ENCODE results near the gene CNIH3. TPM values are rescaled to one million over a fixed set of nuclear protein-coding genes. Genes with fewer than 3 reads are reported as not detected.

The CNIH3 gene
- total and polyA plus RNA-seq, 8 donors, result 0.45 to 18.7 (median 3.1) TPM; not detected in 1

- H3K4me1 ChIP-seq, result no peaks in the 10 kb centered on the region
- TF ChIP-seq POLR2A (IDR thresholded peaks at IDR 0.05), result no peak
- no peak for TF ChIP-seq EP300 (IDR thresholded peaks at IDR 0.05)
- TF ChIP-seq POLR2AphosphoS5 (IDR thresholded peaks at IDR 0.05), result no peak
- TF ChIP-seq CTCF (IDR thresholded peaks at IDR 0.05), result no peak
- H3K4me3 ChIP-seq, result no peak overlapping the region
- DNase-seq, result no peak
- H3K27me3 ChIP-seq, result no peaks in the 10 kb centered on the region
- WGBS, 5 donors, result 67 to 77% (median 71%) methylated on average over 3 of the region's 3 CpGs
- no peak overlapping the region for H3K27ac ChIP-seq
- H3K36me3 ChIP-seq, result no peaks in the 10 kb centered on the region
- H3K9me3 ChIP-seq, result no peaks in the 10 kb centered on the region
- intact Hi-C loops (cut with DNase I; ENCODE audit: low total_unique reads), result no loop called here
Observed at GRCh38 chr1:224665016-224665415, 48.9 kb downstream of the CNIH3 start.

GRCh38 chr1:224666078-224666477, 50.0 kb downstream of the CNIH3 start:
- no peaks in the 10 kb centered on the region for H3K9me3 ChIP-seq
- H3K36me3 ChIP-seq, result no peaks in the 10 kb centered on the region
- TF ChIP-seq CTCF (IDR thresholded peaks at IDR 0.05), result no peak
- no peak for TF ChIP-seq EP300 (IDR thresholded peaks at IDR 0.05)
- no peak for TF ChIP-seq POLR2AphosphoS5 (IDR thresholded peaks at IDR 0.05)
- TF ChIP-seq POLR2A (IDR thresholded peaks at IDR 0.05), result no peak
- no peak overlapping the region for H3K4me3 ChIP-seq
- no peaks in the 10 kb centered on the region for H3K27me3 ChIP-seq
- intact Hi-C loops (cut with DNase I; ENCODE audit: low total_unique reads), result no loop called here
- no peaks in the 10 kb centered on the region for H3K4me1 ChIP-seq
- no peak overlapping the region for H3K27ac ChIP-seq
- DNase-seq, result no peak

GRCh38 chr1:224666913-224667312, 50.8 kb downstream of the CNIH3 start:
- Histone ChIP-seq H3K4me3 (no peak overlapping the region), H3K9me3 (no peaks in the 10 kb centered on the region), H3K27me3 (no peaks in the 10 kb centered on the region), H3K4me1 (no peaks in the 10 kb centered on the region), H3K27ac (no peak overlapping the region), H3K36me3 (no peaks in the 10 kb centered on the region)
- intact Hi-C loops (cut with DNase I; ENCODE audit: low total_unique reads), result no loop called here
- 64 to 75% (median 74%) methylated on average over 2 of the region's 2 CpGs for WGBS, 5 donors
- TF ChIP-seq CTCF (IDR thresholded peaks at IDR 0.05) (no peak), POLR2AphosphoS5 (IDR thresholded peaks at IDR 0.05) (no peak)
- no peak for DNase-seq

GRCh38 chr1:224668984-224669383, 52.9 kb downstream of the CNIH3 start:
- TF ChIP-seq POLR2AphosphoS5 (IDR thresholded peaks at IDR 0.05) (no peak), POLR2A (IDR thresholded peaks at IDR 0.05) (no peak), CTCF (IDR thresholded peaks at IDR 0.05) (no peak), EP300 (IDR thresholded peaks at IDR 0.05) (no peak)
- H3K27me3 ChIP-seq, result no peaks in the 10 kb centered on the region
- no peaks in the 10 kb centered on the region for H3K36me3 ChIP-seq
- 38 to 69% (median 42%) methylated on average over 3 of the region's 3 CpGs for WGBS, 5 donors
- no peaks in the 10 kb centered on the region for H3K4me1 ChIP-seq
- no peak overlapping the region for H3K27ac ChIP-seq
- intact Hi-C loops (cut with DNase I; ENCODE audit: low total_unique reads), result no loop called here
- no peaks in the 10 kb centered on the region for H3K9me3 ChIP-seq
- DNase-seq, result peak in 1 of 2 donors; percentile 67
- no peak overlapping the region for H3K4me3 ChIP-seq
